OCI-LY7 (cell line): ENCODE data around the gene LRRC59. TPM values are rescaled to one million over a fixed set of nuclear protein-coding genes. Genes with fewer than 3 reads are reported as not detected.
"Not testable (repeated sequence)": the region's sequence is repeated elsewhere in the genome, so short reads cannot be mapped to it uniquely, and the experiment has no call there.

Source experiments
- BruUV-seq: library from RNA; stranded (reverse); fragments of 400-500 nt; replicated peaks from 2 replicates; lab custom pipeline; 2021; lab: Mats Ljungman, UMichigan
- CTCF ChIA-PET: fragments of 300-600 bp; sonication (Branson Sonifier 250); formaldehyde crosslinking; loops from one replicate; lab custom pipeline; 2022; ENCODE audit warnings: antibody characterized with exemption; ENCODE audit not compliant: unreplicated experiment; lab: Charles Lee
- POLR2A ChIA-PET: fragments of 300-600 bp; sonication (Branson Sonifier 250); formaldehyde crosslinking; loops from one replicate; lab custom pipeline; 2022; ENCODE audit warnings: antibody characterized with exemption; lab: Charles Lee
- DNase-seq: peaks from one replicate; pipeline ENCODE4 v3.0.0-alpha.2; 2015; ENCODE audit warnings: low spot score
- H2AFZ ChIP-seq: fragments of 200-600 bp; sonication (generic), shearing (Covaris generic); 2 replicates; pipeline ENCODE4 v1.6.1; 2014; ENCODE audit warnings: mild to moderate bottlenecking, antibody characterized with exemption, low read length, moderate library complexity
- H3K27ac ChIP-seq: fragments of 200-600 bp; sonication (generic); 2 replicates; pipeline ENCODE4 v1.5.1; 2014; ENCODE audit warnings: mixed run types, low read depth, mild to moderate bottlenecking, moderate library complexity, low read length, inconsistent platforms; ENCODE audit not compliant: poor library complexity, severe bottlenecking
- H3K36me3 ChIP-seq: fragments of 200-600 bp; sonication (generic); 2 replicates; pipeline ENCODE4 v1.6.1; 2014; ENCODE audit warnings: mild to moderate bottlenecking, antibody characterized with exemption, low read length, moderate library complexity, mixed read lengths; ENCODE audit not compliant: insufficient read depth
- H3K4me1 ChIP-seq: fragments of 200-600 bp; sonication (generic); 2 replicates; pipeline ENCODE4 v1.5.1; 2014; ENCODE audit warnings: mild to moderate bottlenecking, low read length; ENCODE audit not compliant: insufficient read depth, poor library complexity, severe bottlenecking
- H3K4me2 ChIP-seq: fragments of 200-600 bp; sonication (generic); 2 replicates; pipeline ENCODE4 v1.6.1; 2014; ENCODE audit warnings: mild to moderate bottlenecking, low read length
- H3K4me3 ChIP-seq: fragments of 200-600 bp; sonication (generic); 2 replicates; pipeline ENCODE4 v1.5.1; 2014; ENCODE audit warnings: mild to moderate bottlenecking, low read depth, low read length; ENCODE audit not compliant: poor library complexity, severe bottlenecking
- H3K79me2 ChIP-seq: fragments of 200-600 bp; sonication (generic); 2 replicates; pipeline ENCODE4 v1.6.1; 2016; ENCODE audit warnings: low read depth, mild to moderate bottlenecking, low read length, moderate library complexity, mixed read lengths; ENCODE audit not compliant: insufficient read depth
- H3K9me2 ChIP-seq: fragments of 200-600 bp; sonication (generic); 2 replicates; pipeline ENCODE4 v1.6.1; 2016; ENCODE audit warnings: mild to moderate bottlenecking, low read length, mixed read lengths; ENCODE audit not compliant: insufficient read depth
- H3K9me3 ChIP-seq: fragments of 200-600 bp; sonication (generic); 2 replicates; pipeline ENCODE4 v1.6.1; 2014; ENCODE audit warnings: mild to moderate bottlenecking, mixed run types, low read length, mixed read lengths
- H4K20me1 ChIP-seq: fragments of 200-600 bp; sonication (generic); 2 replicates; pipeline ENCODE4 v1.6.1; 2014; ENCODE audit warnings: mild to moderate bottlenecking, antibody characterized with exemption, low read length, moderate library complexity, mixed read lengths; ENCODE audit not compliant: insufficient read depth
- CTCF ChIP-seq: fragments of 200-600 bp; sonication (generic); conservative IDR thresholded peaks from 2 replicates; pipeline ENCODE4 v1.5.1; 2014; ENCODE audit warnings: mild to moderate bottlenecking, antibody characterized with exemption, low read length, moderate library complexity, mixed read lengths
- EZH2phosphoT487 ChIP-seq: fragments of 200-600 bp; sonication (generic); IDR thresholded peaks from 2 replicates; pipeline ENCODE4 v1.6.1; 2018; ENCODE audit warnings: low read depth, borderline replicate concordance, mild to moderate bottlenecking, mixed run types, antibody characterized with exemption, low read length, moderate library complexity, mixed read lengths
- intact Hi-C: fragments of 100-400 bp; cut with micrococcal nuclease; formaldehyde crosslinking; loops from one replicate; pipeline ENCODE4 v1.10.0; 2022; ENCODE audit not compliant: unreplicated experiment
- total RNA-seq, 2 experiments: library from RNA; depleted of rRNA in 1 of 2; stranded (reverse); fragments of >200 nt in 1 of 2; shearing (Covaris generic) in 1 of 2; gene quantifications; 2 replicates each; pipeline ENCODE4 v1.2.3, GENCODE V29; 2014 to 2022

LRRC59 gene
- total RNA-seq, 2 experiments from 2014 or later: 87.4 to 125 TPM

DNA sequence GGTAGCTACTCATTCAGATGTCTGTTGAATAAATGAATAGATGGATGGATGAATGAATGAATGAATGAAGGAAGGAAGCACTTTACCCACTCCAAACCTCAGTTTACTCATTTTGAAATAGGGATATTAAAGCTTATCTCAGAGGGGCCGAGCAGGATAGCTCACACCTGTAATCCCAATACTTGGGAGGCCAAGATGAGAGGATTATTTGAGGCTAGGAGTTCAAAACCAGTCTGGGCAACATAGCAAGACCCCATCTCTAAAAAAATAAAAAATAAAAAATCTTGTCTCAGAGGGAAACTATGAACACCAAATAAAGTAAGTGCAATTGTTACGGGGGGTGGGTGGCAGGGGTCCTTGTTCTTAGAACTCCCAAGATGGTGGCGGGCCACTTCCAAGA is 1.3 kb upstream of the LRRC59 start:
- H3K79me2 ChIP-seq: peaks cover 30% of the 10 kb centered on the region
- H3K4me2 ChIP-seq, H3K9me2 ChIP-seq, H2AFZ ChIP-seq, H3K9me3 ChIP-seq, DNase-seq, intact Hi-C loops, BruUV-seq, H3K4me3 ChIP-seq, H3K27ac ChIP-seq: not testable (repeated sequence)
- H4K20me1 ChIP-seq: peaks cover 14% of the 10 kb centered on the region; the same call in 1 of the 2 replicates
- H3K4me1 ChIP-seq: peaks cover 14% of the 10 kb centered on the region
- H3K36me3 ChIP-seq: peaks cover 19% of the 10 kb centered on the region
- ChIA-PET CTCF (interaction anchor here (1.7 kb wide), 1 partner anchor 25 kb away, joined by 4 read pairs; the partner anchor contains the start of gene EME1), POLR2A (interaction anchor here (0.6 to 3.6 kb wide), 5 partner anchors 23 to 959 kb away, joined by 4 to 33 read pairs (median 11); partner anchors contain the start of genes ACSF2, EME1 and MRPL27)

DNA sequence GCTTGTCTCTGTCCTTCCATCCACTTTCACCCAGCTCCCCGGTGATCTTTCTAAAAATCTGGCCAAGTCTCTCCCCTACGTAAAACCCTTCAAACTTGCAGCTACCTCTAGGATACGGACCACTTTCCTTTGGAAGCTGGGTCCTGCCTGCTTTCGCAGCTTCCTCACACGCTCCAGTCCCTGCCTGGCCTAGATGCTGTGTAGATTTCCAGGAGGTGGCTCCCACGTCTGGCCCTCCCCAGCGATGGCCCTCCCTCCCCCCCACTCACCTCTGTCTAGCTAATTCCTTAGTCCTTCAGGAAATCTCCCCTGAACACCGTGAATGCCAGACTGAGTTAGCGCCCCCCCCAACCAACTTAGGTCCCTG is 579 bp upstream of the LRRC59 start:
- TF ChIP-seq EZH2phosphoT487 (no peak), CTCF (no peak)
- H3K4me2 ChIP-seq: peak overlapping the region; percentile 63
- no peaks in the 10 kb centered on the region for H3K9me3 ChIP-seq
- peaks cover 26% of the 10 kb centered on the region for H3K36me3 ChIP-seq
- no peak overlapping the region for H3K27ac ChIP-seq
- H3K9me2 ChIP-seq: no peaks in the 10 kb centered on the region
- ChIA-PET POLR2A (interaction anchor here (0.6 to 3.6 kb wide), 7 partner anchors 24 to 959 kb away, joined by 3 to 33 read pairs (median 6); partner anchors contain the start of genes ACSF2, EME1 and MRPL27), CTCF (interaction anchor here (0.6 to 1.8 kb wide), 8 partner anchors 23 to 86 kb away, joined by 3 to 7 read pairs (median 4); partner anchors contain the start of genes EME1 and RSAD1)
- H3K79me2 ChIP-seq: peaks cover 30% of the 10 kb centered on the region
- H4K20me1 ChIP-seq: peaks cover 14% of the 10 kb centered on the region; the same call in 1 of the 2 replicates
- peak overlapping the region; percentile 84 for H3K4me3 ChIP-seq
- DNase-seq: no peak
- peak overlapping the region; percentile 86 for H2AFZ ChIP-seq
- H3K4me1 ChIP-seq: peaks cover 18% of the 10 kb centered on the region
- no TSS peak for BruUV-seq
- intact Hi-C loops: loop anchor here (1.0 to 2.0 kb wide), 2 partner anchors 26 to 81 kb away; partner anchors contain the start of gene RSAD1

DNA sequence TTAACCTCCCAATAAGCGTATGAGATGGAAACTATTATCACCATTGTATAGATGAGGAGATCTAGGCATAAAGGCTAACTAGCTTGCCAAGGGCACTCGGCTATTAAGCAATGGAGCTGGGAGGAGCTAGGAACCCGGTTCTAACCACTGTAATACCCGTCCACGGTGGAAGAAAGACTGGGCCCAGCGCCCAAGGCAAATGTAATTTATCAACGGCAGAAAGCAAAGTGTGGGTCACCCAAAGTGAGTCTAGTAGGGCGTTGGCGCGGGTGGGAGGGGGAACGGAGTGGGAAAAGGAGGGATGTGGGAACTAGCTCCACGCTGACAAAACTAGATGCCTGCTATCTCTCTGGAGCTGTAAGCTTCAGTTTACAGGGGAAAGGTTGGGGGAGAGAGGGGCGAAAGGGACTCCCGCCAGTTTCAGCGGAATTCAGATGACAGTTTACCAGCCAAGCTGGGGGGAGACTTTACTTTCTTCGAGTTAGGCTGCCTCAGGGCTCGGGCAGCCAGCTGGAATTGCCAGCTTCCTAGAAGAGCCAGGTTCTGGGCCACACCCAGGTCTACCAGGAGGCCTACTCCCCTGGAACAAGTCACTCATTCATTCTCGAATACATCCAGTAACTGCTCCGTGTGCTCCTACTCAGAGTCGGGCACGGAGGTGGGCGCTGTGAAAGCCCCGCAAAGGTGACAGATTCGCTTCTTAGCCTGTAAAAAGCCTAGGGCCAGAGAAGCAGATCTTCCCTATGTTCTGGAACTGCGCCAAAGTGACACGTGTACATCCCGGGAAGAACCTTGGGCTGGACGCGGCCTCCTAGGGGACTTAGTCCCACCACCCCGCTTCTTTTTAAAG is 837 bp downstream of the LRRC59 start:
- H3K4me2 ChIP-seq: peak overlapping the region; percentile 97
- H3K9me3 ChIP-seq: no peaks in the 10 kb centered on the region
- DNase-seq: no peak
- peak overlapping the region; percentile 4 for H3K27ac ChIP-seq
- H4K20me1 ChIP-seq: peaks cover 14% of the 10 kb centered on the region; the same call in 1 of the 2 replicates
- peaks cover 30% of the 10 kb centered on the region for H3K79me2 ChIP-seq
- no TSS peak for BruUV-seq
- intact Hi-C loops: loop anchor here (1.0 to 2.0 kb wide), 2 partner anchors 24 to 82 kb away; partner anchors contain the start of gene RSAD1
- ChIA-PET POLR2A (interaction anchor here (0.6 to 3.6 kb wide), 7 partner anchors 23 to 56 kb away, joined by 3 to 33 read pairs (median 6); partner anchors contain the start of genes ACSF2, EME1 and MRPL27), CTCF (interaction anchor here (0.6 to 1.8 kb wide), 8 partner anchors 25 to 84 kb away, joined by 3 to 7 read pairs (median 4); partner anchors contain the start of gene RSAD1)
- H3K36me3 ChIP-seq: peaks cover 40% of the 10 kb centered on the region
- H3K4me3 ChIP-seq: peak overlapping the region; percentile 84
- H3K9me2 ChIP-seq: no peaks in the 10 kb centered on the region
- no peak overlapping the region for H2AFZ ChIP-seq
- peaks cover 32% of the 10 kb centered on the region for H3K4me1 ChIP-seq
- TF ChIP-seq CTCF (no peak), EZH2phosphoT487 (no peak)
